Type B pancreatic cell (in vitro differentiated cells): ENCODE results near the gene LEMD2. TPM values are rescaled to one million over a fixed set of nuclear protein-coding genes. Genes with fewer than 3 reads are reported as not detected.

ENCODE experiments used
- DNase-seq: peaks from one replicate; pipeline ENCODE4 v3.0.0; 2021; ENCODE audit warnings: mixed read lengths; ENCODE audit not compliant: unreplicated experiment; ENCODE audit errors: extremely low spot score
- H3K27ac Mint-ChIP-seq: 2 replicates; pipeline ENCODE4 v1.8.0; 2021; ENCODE audit warnings: mild to moderate bottlenecking, mixed read lengths
- H3K27me3 Mint-ChIP-seq: 2 replicates; pipeline ENCODE4 v1.8.0; 2021; ENCODE audit warnings: mixed read lengths
- H3K36me3 Mint-ChIP-seq: 2 replicates; pipeline ENCODE4 v1.8.0; 2021; ENCODE audit warnings: mixed read lengths
- H3K4me1 Mint-ChIP-seq: one replicate; pipeline ENCODE4 v1.8.0; 2021; ENCODE audit warnings: mixed read lengths; ENCODE audit not compliant: unreplicated experiment
- H3K4me3 Mint-ChIP-seq: 2 replicates; pipeline ENCODE4 v1.8.0; 2021; ENCODE audit warnings: mild to moderate bottlenecking, mixed read lengths
- H3K9me3 Mint-ChIP-seq: 2 replicates; pipeline ENCODE4 v1.8.0; 2021; ENCODE audit warnings: mixed read lengths
- CTCF ChIP-seq: fragments of 200-600 bp; sonication (generic); conservative IDR thresholded peaks from 2 replicates; pipeline ENCODE4 v1.5.0; 2021; ENCODE audit warnings: antibody characterized with exemption, mild to moderate bottlenecking
- total RNA-seq: library from RNA; stranded (reverse); gene quantifications from 2 replicates; pipeline ENCODE4 v1.2.1, GENCODE V29; 2021; ENCODE audit warnings: low replicate concordance

LEMD2 gene
- total RNA-seq, 1 donor from 2014 or later: 64.7 TPM

GRCh38 chr6:33816911-33817310, 28.0 kb upstream of the LEMD2 start:
- Mint-ChIP-seq H3K36me3 (no peaks in the 10 kb centered on the region), H3K9me3 (no peaks in the 10 kb centered on the region), H3K4me1 (peaks cover 5% of the 10 kb centered on the region), H3K4me3 (no peak overlapping the region), H3K27ac (no peak overlapping the region), H3K27me3 (peaks cover 48% of the 10 kb centered on the region)
- TF ChIP-seq CTCF: no peak
- DNase-seq: no peak

- Mint-ChIP-seq H3K4me1 (peaks cover 5% of the 10 kb centered on the region), H3K4me3 (no peak overlapping the region), H3K27me3 (peaks cover 58% of the 10 kb centered on the region), H3K36me3 (no peaks in the 10 kb centered on the region), H3K27ac (no peak overlapping the region), H3K9me3 (no peaks in the 10 kb centered on the region)
- DNase-seq: no peak
- no peak for TF ChIP-seq CTCF
Measured at GRCh38 chr6:33815854-33816253, 26.9 kb upstream of the LEMD2 start.

GRCh38 chr6:33813990-33814985, 25.4 kb upstream of the LEMD2 start:
- TF ChIP-seq CTCF: no peak
- Mint-ChIP-seq H3K27ac (no peak overlapping the region), H3K27me3 (peaks cover 64% of the 10 kb centered on the region), H3K4me1 (peaks cover 5% of the 10 kb centered on the region), H3K36me3 (no peaks in the 10 kb centered on the region), H3K4me3 (no peak overlapping the region), H3K9me3 (no peaks in the 10 kb centered on the region)
- DNase-seq: no peak

- peaks cover 67% of the 10 kb centered on the region for H3K27me3 Mint-ChIP-seq
- TF ChIP-seq CTCF: no peak
- no peaks in the 10 kb centered on the region for H3K9me3 Mint-ChIP-seq
- DNase-seq: no peak
- H3K4me1 Mint-ChIP-seq: peaks cover 5% of the 10 kb centered on the region
- H3K27ac Mint-ChIP-seq: no peak overlapping the region
- no peaks in the 10 kb centered on the region for H3K36me3 Mint-ChIP-seq
- H3K4me3 Mint-ChIP-seq: no peak overlapping the region
Measured at GRCh38 chr6:33813246-33813904, 24.4 kb upstream of the LEMD2 start.

GRCh38 chr6:33812669-33813068, 23.7 kb upstream of the LEMD2 start:
- Mint-ChIP-seq H3K36me3 (no peaks in the 10 kb centered on the region), H3K9me3 (no peaks in the 10 kb centered on the region), H3K4me1 (peaks cover 6% of the 10 kb centered on the region), H3K27ac (no peak overlapping the region), H3K27me3 (peaks cover 71% of the 10 kb centered on the region), H3K4me3 (no peak overlapping the region)
- TF ChIP-seq CTCF: peak; percentile 76
- DNase-seq: peak; percentile 81
